HepG2 (cell line): ENCODE results near the gene DPY19L3. TPM values are rescaled to one million over a fixed set of nuclear protein-coding genes. Genes with fewer than 3 reads are reported as not detected.

Experiments
- AKAP8 ChIP-seq: sonication (generic); formaldehyde crosslinking; IDR thresholded peaks from 2 replicates; pipeline ENCODE4 v1.5.1; 2020; ENCODE audit warnings: mild to moderate bottlenecking, missing genetic modification reagents
- CCAR2 ChIP-seq: fragments of 200-400 bp; formaldehyde crosslinking; optimal IDR thresholded peaks from 2 replicates; pipeline ENCODE3; 2018; ENCODE audit warnings: low read depth, mild to moderate bottlenecking, low read length, moderate library complexity
- GATAD1 ChIP-seq: IDR thresholded peaks from 2 replicates; pipeline ENCODE4 v1.6.1; 2016; ENCODE audit warnings: missing genetic modification reagents, missing compliant biosample characterization
- HNF4A ChIP-seq: sonication (generic); formaldehyde crosslinking; IDR thresholded peaks from 2 replicates; pipeline ENCODE4 v1.4.0; 2020; ENCODE audit warnings: missing genetic modification reagents
- ISL2 ChIP-seq: sonication (generic); formaldehyde crosslinking; IDR thresholded peaks from 2 replicates; pipeline ENCODE4 v1.5.0; 2020; ENCODE audit warnings: missing genetic modification reagents
- NFE2 ChIP-seq: sonication (generic); formaldehyde crosslinking; IDR thresholded peaks from 2 replicates; pipeline ENCODE4 v1.4.0; 2020; ENCODE audit warnings: missing genetic modification reagents
- NFIB ChIP-seq: sonication (generic); formaldehyde crosslinking; IDR thresholded peaks from 2 replicates; pipeline ENCODE4 v1.9.0; 2021; ENCODE audit warnings: missing genetic modification reagents, mild to moderate bottlenecking, borderline replicate concordance
- RELA ChIP-seq: sonication (generic); formaldehyde crosslinking; IDR thresholded peaks from 2 replicates; pipeline ENCODE4 v1.4.0; 2020; ENCODE audit warnings: missing genetic modification reagents
- SNAI1 ChIP-seq: sonication (generic); formaldehyde crosslinking; IDR thresholded peaks from 2 replicates; pipeline ENCODE4 v1.5.0; 2020; ENCODE audit warnings: mild to moderate bottlenecking, missing genetic modification reagents, borderline replicate concordance
- SP1 ChIP-seq, 2 experiments: fragments of 450-650 bp in 1 of 2; sonication (generic) in 1 of 2; formaldehyde crosslinking in 1 of 2; IDR thresholded peaks; 2 replicates each; pipeline versions ENCODE4 v1.4.0 to v1.6.1; 2016 to 2020; ENCODE audit warnings: missing genetic modification reagents in 1 of 2
- TARDBP ChIP-seq: sonication (generic); formaldehyde crosslinking; IDR thresholded peaks from 2 replicates; pipeline ENCODE4 v1.8.0; 2022; ENCODE audit warnings: mild to moderate bottlenecking, missing genetic modification reagents
- ZMYM4 ChIP-seq: sonication (generic); formaldehyde crosslinking; IDR thresholded peaks from 2 replicates; pipeline ENCODE4 v1.8.1; 2023; ENCODE audit warnings: mild to moderate bottlenecking, missing genetic modification reagents
- ZNF101 ChIP-seq: sonication (generic); formaldehyde crosslinking; IDR thresholded peaks from 2 replicates; pipeline ENCODE4 v1.4.0; 2020; ENCODE audit warnings: mild to moderate bottlenecking, low read depth, missing genetic modification reagents, borderline replicate concordance
- ZNF331 ChIP-seq: sonication (generic); formaldehyde crosslinking; IDR thresholded peaks from 2 replicates; pipeline ENCODE4 v1.4.0; 2020; ENCODE audit warnings: missing genetic modification reagents
- ZNF550 ChIP-seq: sonication (generic); formaldehyde crosslinking; IDR thresholded peaks from 2 replicates; pipeline ENCODE4 v1.4.0; 2020; ENCODE audit warnings: mild to moderate bottlenecking, missing genetic modification reagents, borderline replicate concordance
- ZNF816 ChIP-seq: sonication (generic); formaldehyde crosslinking; IDR thresholded peaks from 2 replicates; pipeline ENCODE4 v1.8.0; 2022; ENCODE audit warnings: missing genetic modification reagents, mild to moderate bottlenecking, borderline replicate concordance
- polyA plus RNA-seq, 8 experiments: library from polyadenylated mRNA; depleted of rRNA in 3 of 8; stranded (reverse) in 7 of 8; unstranded in 1 of 8; fragments of >200 nt; fragmentation: Illumina TruSeq in 4 of 8; extraction: Trizol in 4 of 8; gene quantifications; 2 replicates each; pipeline versions ENCODE4 v1.2.1 to v1.2.3, GENCODE V29; 2011 to 2016; ENCODE audit warnings: low read depth in 4 of 8, missing spikeins in 1 of 8, mixed read lengths in 1 of 8; ENCODE audit not compliant: insufficient read depth in 1 of 8
- total RNA-seq, 5 experiments: library from RNA; depleted of rRNA; stranded (reverse); fragments of >200 nt; fragmentation: Illumina TruSeq; extraction: Trizol; gene quantifications; 2 replicates each; pipeline ENCODE4 v1.2.3, GENCODE V29; 2016; ENCODE audit warnings: low read depth in 1 of 5
- TF ChIP-seq, protein P1 (sequence below): sonication (generic); formaldehyde crosslinking; IDR thresholded peaks from 2 replicates; pipeline ENCODE4 v1.4.0; 2020; ENCODE audit warnings: missing genetic modification reagents
- TF ChIP-seq, protein P2 (sequence below): sonication (generic); formaldehyde crosslinking; IDR thresholded peaks from 2 replicates; pipeline ENCODE4 v1.9.0; 2021; ENCODE audit warnings: missing genetic modification reagents, borderline replicate concordance
- TF ChIP-seq, protein P3 (sequence below): sonication (generic); formaldehyde crosslinking; conservative IDR thresholded peaks from 2 replicates; pipeline ENCODE4 v1.4.0; 2020; ENCODE audit warnings: mild to moderate bottlenecking, missing genetic modification reagents, moderate library complexity

The DPY19L3 gene
- total and polyA plus RNA-seq, 2 of the 13 experiments (the other 11 are each of a cell fraction or from before 2014, with no cell fraction given) = 21.6 to 25.2 TPM

DNA sequence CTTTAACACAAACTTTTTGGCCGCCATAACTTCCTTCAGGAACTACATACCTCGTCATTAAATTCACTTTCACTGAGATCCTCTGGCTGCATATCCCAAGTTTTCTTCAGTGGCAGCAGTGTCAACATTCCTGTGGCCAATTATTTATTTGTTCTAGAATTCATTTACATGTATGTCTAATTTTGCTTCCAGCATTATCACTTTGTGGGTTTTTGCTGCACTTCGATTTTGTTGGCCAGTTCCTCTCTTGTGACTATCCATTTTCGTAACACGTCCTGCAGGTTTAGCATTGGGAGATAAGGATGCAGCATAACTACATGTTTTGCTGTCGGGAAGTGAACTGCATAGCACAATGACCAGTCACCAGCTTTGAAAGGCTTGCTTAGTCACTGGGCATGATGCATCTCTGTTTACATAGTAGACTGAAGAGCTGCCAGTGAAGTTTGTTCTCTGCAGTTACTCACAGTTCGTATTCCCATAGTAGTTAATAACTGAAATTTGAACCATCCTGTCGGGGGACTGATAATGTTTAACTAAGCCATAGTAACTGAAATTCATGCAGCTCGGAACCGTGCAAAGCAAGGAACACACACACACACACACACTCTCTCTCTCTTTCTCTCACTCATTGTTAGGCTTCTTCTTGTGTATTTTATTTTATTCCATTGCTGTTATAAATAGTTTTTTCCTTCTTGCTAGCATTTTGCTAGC, 31.8 kb upstream of the DPY19L3 start (continued):
- TF ChIP-seq ZNF331 (CRISPR knock-in tag) = peak; percentile 83
- peak; percentile 56 for TF ChIP-seq ISL2 (CRISPR knock-in tag)
- peak; percentile 66 for TF ChIP-seq GATAD1
- peak; percentile 81; the same call in 1 of the 2 replicates for TF ChIP-seq TARDBP (CRISPR knock-in tag)
- TF ChIP-seq ZNF816 = no peak
- TF ChIP-seq, protein P1, sequence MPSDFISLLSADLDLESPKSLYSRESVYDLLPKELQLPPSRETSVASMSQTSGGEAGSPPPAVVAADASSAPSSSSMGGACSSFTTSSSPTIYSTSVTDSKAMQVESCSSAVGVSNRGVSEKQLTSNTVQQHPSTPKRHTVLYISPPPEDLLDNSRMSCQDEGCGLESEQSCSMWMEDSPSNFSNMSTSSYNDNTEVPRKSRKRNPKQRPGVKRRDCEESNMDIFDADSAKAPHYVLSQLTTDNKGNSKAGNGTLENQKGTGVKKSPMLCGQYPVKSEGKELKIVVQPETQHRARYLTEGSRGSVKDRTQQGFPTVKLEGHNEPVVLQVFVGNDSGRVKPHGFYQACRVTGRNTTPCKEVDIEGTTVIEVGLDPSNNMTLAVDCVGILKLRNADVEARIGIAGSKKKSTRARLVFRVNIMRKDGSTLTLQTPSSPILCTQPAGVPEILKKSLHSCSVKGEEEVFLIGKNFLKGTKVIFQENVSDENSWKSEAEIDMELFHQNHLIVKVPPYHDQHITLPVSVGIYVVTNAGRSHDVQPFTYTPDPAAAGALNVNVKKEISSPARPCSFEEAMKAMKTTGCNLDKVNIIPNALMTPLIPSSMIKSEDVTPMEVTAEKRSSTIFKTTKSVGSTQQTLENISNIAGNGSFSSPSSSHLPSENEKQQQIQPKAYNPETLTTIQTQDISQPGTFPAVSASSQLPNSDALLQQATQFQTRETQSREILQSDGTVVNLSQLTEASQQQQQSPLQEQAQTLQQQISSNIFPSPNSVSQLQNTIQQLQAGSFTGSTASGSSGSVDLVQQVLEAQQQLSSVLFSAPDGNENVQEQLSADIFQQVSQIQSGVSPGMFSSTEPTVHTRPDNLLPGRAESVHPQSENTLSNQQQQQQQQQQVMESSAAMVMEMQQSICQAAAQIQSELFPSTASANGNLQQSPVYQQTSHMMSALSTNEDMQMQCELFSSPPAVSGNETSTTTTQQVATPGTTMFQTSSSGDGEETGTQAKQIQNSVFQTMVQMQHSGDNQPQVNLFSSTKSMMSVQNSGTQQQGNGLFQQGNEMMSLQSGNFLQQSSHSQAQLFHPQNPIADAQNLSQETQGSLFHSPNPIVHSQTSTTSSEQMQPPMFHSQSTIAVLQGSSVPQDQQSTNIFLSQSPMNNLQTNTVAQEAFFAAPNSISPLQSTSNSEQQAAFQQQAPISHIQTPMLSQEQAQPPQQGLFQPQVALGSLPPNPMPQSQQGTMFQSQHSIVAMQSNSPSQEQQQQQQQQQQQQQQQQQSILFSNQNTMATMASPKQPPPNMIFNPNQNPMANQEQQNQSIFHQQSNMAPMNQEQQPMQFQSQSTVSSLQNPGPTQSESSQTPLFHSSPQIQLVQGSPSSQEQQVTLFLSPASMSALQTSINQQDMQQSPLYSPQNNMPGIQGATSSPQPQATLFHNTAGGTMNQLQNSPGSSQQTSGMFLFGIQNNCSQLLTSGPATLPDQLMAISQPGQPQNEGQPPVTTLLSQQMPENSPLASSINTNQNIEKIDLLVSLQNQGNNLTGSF (CRISPR knock-in tag) = no peak
- no peak for TF ChIP-seq RELA (CRISPR knock-in tag)
- no peak for TF ChIP-seq AKAP8 (CRISPR knock-in tag)
- TF ChIP-seq SP1 (IDR thresholded peaks at IDR 0.05) = no peak
- TF ChIP-seq SP1 (CRISPR knock-in tag; IDR thresholded peaks at IDR 0.05) = no peak
- no peak for TF ChIP-seq ZNF101 (CRISPR knock-in tag)
- TF ChIP-seq, protein P2, sequence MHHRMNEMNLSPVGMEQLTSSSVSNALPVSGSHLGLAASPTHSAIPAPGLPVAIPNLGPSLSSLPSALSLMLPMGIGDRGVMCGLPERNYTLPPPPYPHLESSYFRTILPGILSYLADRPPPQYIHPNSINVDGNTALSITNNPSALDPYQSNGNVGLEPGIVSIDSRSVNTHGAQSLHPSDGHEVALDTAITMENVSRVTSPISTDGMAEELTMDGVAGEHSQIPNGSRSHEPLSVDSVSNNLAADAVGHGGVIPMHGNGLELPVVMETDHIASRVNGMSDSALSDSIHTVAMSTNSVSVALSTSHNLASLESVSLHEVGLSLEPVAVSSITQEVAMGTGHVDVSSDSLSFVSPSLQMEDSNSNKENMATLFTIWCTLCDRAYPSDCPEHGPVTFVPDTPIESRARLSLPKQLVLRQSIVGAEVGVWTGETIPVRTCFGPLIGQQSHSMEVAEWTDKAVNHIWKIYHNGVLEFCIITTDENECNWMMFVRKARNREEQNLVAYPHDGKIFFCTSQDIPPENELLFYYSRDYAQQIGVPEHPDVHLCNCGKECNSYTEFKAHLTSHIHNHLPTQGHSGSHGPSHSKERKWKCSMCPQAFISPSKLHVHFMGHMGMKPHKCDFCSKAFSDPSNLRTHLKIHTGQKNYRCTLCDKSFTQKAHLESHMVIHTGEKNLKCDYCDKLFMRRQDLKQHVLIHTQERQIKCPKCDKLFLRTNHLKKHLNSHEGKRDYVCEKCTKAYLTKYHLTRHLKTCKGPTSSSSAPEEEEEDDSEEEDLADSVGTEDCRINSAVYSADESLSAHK (CRISPR knock-in tag) = no peak
- TF ChIP-seq ZNF550 (CRISPR knock-in tag) = no peak
- TF ChIP-seq CCAR2 = no peak
- peak; percentile 89 for TF ChIP-seq NFE2 (CRISPR knock-in tag)
- no peak for TF ChIP-seq SNAI1 (CRISPR knock-in tag)
- TF ChIP-seq, protein P3, sequence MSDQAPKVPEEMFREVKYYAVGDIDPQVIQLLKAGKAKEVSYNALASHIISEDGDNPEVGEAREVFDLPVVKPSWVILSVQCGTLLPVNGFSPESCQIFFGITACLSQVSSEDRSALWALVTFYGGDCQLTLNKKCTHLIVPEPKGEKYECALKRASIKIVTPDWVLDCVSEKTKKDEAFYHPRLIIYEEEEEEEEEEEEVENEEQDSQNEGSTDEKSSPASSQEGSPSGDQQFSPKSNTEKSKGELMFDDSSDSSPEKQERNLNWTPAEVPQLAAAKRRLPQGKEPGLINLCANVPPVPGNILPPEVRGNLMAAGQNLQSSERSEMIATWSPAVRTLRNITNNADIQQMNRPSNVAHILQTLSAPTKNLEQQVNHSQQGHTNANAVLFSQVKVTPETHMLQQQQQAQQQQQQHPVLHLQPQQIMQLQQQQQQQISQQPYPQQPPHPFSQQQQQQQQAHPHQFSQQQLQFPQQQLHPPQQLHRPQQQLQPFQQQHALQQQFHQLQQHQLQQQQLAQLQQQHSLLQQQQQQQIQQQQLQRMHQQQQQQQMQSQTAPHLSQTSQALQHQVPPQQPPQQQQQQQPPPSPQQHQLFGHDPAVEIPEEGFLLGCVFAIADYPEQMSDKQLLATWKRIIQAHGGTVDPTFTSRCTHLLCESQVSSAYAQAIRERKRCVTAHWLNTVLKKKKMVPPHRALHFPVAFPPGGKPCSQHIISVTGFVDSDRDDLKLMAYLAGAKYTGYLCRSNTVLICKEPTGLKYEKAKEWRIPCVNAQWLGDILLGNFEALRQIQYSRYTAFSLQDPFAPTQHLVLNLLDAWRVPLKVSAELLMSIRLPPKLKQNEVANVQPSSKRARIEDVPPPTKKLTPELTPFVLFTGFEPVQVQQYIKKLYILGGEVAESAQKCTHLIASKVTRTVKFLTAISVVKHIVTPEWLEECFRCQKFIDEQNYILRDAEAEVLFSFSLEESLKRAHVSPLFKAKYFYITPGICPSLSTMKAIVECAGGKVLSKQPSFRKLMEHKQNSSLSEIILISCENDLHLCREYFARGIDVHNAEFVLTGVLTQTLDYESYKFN (CRISPR knock-in tag) = peak; percentile 94
- peak; percentile 66 for TF ChIP-seq HNF4A (CRISPR knock-in tag)
- no peak for TF ChIP-seq NFIB (CRISPR knock-in tag)
- peak; percentile 79 for TF ChIP-seq ZMYM4 (CRISPR knock-in tag)
